HCT116 (cell line): ENCODE data around the gene TRAF3.

Source experiments
- EGR1 ChIP-seq: IDR thresholded peaks from 2 replicates; pipeline ENCODE4 v1.6.1; 2012; ENCODE audit warnings: low read depth
- EZH2phosphoT487 ChIP-seq: fragments of 200-600 bp; IDR thresholded peaks from 2 replicates; pipeline ENCODE4 v1.6.1; 2018; ENCODE audit warnings: antibody characterized with exemption, borderline replicate concordance
- POLR2A ChIP-seq: IDR thresholded peaks from 2 replicates; pipeline ENCODE4 v1.7.0; 2011; ENCODE audit warnings: borderline replicate concordance; ENCODE audit not compliant: insufficient read depth, insufficient read length; ENCODE audit errors: extremely low read depth
- POLR2AphosphoS5 ChIP-seq: IDR thresholded peaks from 2 replicates; pipeline ENCODE4 v1.6.1; 2011; ENCODE audit warnings: mild to moderate bottlenecking, low read depth, low read length, moderate library complexity
- RAD21 ChIP-seq: IDR thresholded peaks from 2 replicates; pipeline ENCODE4 v1.6.1; 2012; ENCODE audit warnings: low read depth, mild to moderate bottlenecking
- REST ChIP-seq: IDR thresholded peaks from 2 replicates; pipeline ENCODE4 v1.6.1; 2012; ENCODE audit warnings: low read depth
- SP1 ChIP-seq: IDR thresholded peaks from 2 replicates; pipeline ENCODE4 v1.6.1; 2012; ENCODE audit warnings: low read depth
- ZNF274 ChIP-seq: fragments of 200-500 bp; sonication (Bioruptor generic); IDR thresholded peaks from 2 replicates; pipeline ENCODE4 v1.6.1; 2014; ENCODE audit warnings: mild to moderate bottlenecking, low read depth, low read length, inconsistent platforms
- TF ChIP-seq, protein P1 (sequence below): IDR thresholded peaks from 2 replicates; pipeline ENCODE4 v1.6.1; 2011; ENCODE audit warnings: mild to moderate bottlenecking, low read length, moderate library complexity; ENCODE audit not compliant: insufficient replicate concordance; ENCODE audit errors: extremely low read depth
- TF ChIP-seq, protein P2 (sequence below), 3 experiments: fragments of 200-600 bp in 1 of 3; sonication (generic) in 1 of 3; IDR thresholded peaks in 2 of 3; conservative IDR thresholded peaks in 1 of 3; 2 replicates each; pipeline ENCODE4 v1.5.1; 2012 to 2017; ENCODE audit warnings: low read depth in 2 of 3, low read length in 2 of 3, antibody characterized with exemption in 1 of 3, borderline replicate concordance in 1 of 3, control low read depth in 1 of 3, mild to moderate bottlenecking in 1 of 3, mixed read lengths in 1 of 3, mixed run types in 1 of 3, moderate library complexity in 1 of 3; ENCODE audit not compliant: insufficient read depth in 1 of 3
- TF ChIP-seq, protein P3 (sequence below): IDR thresholded peaks from 2 replicates; pipeline ENCODE4 v1.6.1; 2012

- TF ChIP-seq RAD21 = no peak
- TF ChIP-seq POLR2A = no peak
- TF ChIP-seq ZNF274 = no peak
- no peak for TF ChIP-seq EGR1
- TF ChIP-seq, protein P1, sequence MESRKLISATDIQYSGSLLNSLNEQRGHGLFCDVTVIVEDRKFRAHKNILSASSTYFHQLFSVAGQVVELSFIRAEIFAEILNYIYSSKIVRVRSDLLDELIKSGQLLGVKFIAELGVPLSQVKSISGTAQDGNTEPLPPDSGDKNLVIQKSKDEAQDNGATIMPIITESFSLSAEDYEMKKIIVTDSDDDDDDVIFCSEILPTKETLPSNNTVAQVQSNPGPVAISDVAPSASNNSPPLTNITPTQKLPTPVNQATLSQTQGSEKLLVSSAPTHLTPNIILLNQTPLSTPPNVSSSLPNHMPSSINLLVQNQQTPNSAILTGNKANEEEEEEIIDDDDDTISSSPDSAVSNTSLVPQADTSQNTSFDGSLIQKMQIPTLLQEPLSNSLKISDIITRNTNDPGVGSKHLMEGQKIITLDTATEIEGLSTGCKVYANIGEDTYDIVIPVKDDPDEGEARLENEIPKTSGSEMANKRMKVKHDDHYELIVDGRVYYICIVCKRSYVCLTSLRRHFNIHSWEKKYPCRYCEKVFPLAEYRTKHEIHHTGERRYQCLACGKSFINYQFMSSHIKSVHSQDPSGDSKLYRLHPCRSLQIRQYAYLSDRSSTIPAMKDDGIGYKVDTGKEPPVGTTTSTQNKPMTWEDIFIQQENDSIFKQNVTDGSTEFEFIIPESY = no peak
- TF ChIP-seq, protein P2, sequence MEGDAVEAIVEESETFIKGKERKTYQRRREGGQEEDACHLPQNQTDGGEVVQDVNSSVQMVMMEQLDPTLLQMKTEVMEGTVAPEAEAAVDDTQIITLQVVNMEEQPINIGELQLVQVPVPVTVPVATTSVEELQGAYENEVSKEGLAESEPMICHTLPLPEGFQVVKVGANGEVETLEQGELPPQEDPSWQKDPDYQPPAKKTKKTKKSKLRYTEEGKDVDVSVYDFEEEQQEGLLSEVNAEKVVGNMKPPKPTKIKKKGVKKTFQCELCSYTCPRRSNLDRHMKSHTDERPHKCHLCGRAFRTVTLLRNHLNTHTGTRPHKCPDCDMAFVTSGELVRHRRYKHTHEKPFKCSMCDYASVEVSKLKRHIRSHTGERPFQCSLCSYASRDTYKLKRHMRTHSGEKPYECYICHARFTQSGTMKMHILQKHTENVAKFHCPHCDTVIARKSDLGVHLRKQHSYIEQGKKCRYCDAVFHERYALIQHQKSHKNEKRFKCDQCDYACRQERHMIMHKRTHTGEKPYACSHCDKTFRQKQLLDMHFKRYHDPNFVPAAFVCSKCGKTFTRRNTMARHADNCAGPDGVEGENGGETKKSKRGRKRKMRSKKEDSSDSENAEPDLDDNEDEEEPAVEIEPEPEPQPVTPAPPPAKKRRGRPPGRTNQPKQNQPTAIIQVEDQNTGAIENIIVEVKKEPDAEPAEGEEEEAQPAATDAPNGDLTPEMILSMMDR (IDR thresholded peaks at IDR 0.05 in 2 of 3, conservative IDR thresholded peaks at IDR 0.05 in 1 of 3; ENCODE audit: borderline replicate concordance in 1 of 3, insufficient read depth in 1 of 3, low read depth in 2 of 3, low read length in 2 of 3) = no peak
- TF ChIP-seq POLR2AphosphoS5 = no peak
- TF ChIP-seq, protein P3, sequence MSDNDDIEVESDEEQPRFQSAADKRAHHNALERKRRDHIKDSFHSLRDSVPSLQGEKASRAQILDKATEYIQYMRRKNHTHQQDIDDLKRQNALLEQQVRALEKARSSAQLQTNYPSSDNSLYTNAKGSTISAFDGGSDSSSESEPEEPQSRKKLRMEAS = no peak
- no peak for TF ChIP-seq SP1
- no peak for TF ChIP-seq EZH2phosphoT487
- TF ChIP-seq REST = no peak
Observed at GRCh38 chr14:102862154-102862773, 85.0 kb downstream of the TRAF3 start.
